Esophagus (tissue), 2 donors: ENCODE results near the gene GIMAP8. TPM values are rescaled to one million over a fixed set of nuclear protein-coding genes. Genes with fewer than 3 reads are reported as not detected.
"Not testable (repeated sequence)": the region's sequence is repeated elsewhere in the genome, so short reads cannot be mapped to it uniquely, and the experiment has no call there.

Experiments
- H3K27ac ChIP-seq, 2 donors: one replicate each; pipeline ENCODE4 v1.5.1; 2013; ENCODE audit warnings: low read depth in 2 of 2, mild to moderate bottlenecking in 2 of 2, inconsistent platforms in 1 of 2, low read length in 1 of 2, moderate library complexity in 1 of 2
- H3K27me3 ChIP-seq, 2 donors: one replicate each; pipeline ENCODE4 v1.6.1; 2013; ENCODE audit warnings: low read length in 2 of 2, control low read depth in 1 of 2, mild to moderate bottlenecking in 1 of 2; ENCODE audit not compliant: insufficient read depth in 2 of 2, control insufficient read depth in 1 of 2
- H3K36me3 ChIP-seq, 2 donors: one replicate each; pipeline ENCODE4 v1.6.1; 2013; ENCODE audit warnings: low read length in 1 of 2; ENCODE audit not compliant: control insufficient read depth in 2 of 2, insufficient read depth in 2 of 2
- H3K4me1 ChIP-seq, 2 donors: one replicate each; pipeline ENCODE4 v1.6.1; 2013; ENCODE audit warnings: low read length in 1 of 2; ENCODE audit not compliant: control insufficient read depth in 2 of 2, insufficient read depth in 2 of 2
- H3K4me3 ChIP-seq, 2 donors: one replicate each; pipeline ENCODE4 v1.5.1; 2013; ENCODE audit warnings: low read length in 2 of 2, mild to moderate bottlenecking in 2 of 2, low read depth in 1 of 2, moderate library complexity in 1 of 2
- H3K9me3 ChIP-seq, 2 donors: one replicate each; pipeline ENCODE4 v1.6.1; 2013; ENCODE audit warnings: mild to moderate bottlenecking in 2 of 2, low read depth in 1 of 2, low read length in 1 of 2, moderate library complexity in 1 of 2; ENCODE audit not compliant: control insufficient read depth in 2 of 2, insufficient read depth in 1 of 2
- whole genome bisulfite sequencing, 2 donors: extraction: QIAGEN DNeasy Blood & Tissue Kit; methylation state at CpG; one replicate each; pipeline ENCODE4 v1.1.7; 2013; 5-methylcytosine and 5-hydroxymethylcytosine counted together
- polyA plus RNA-seq, 2 donors: library from polyadenylated mRNA; stranded (reverse); fragments of 200-250 nt; gene quantifications; one replicate each; pipeline ENCODE4 v1.2.3, GENCODE V29; 2013
- donor health status: healthy with polysubstance abuse.
- donor health status: Bipolar disorder and iron deficiency.

GIMAP8 gene
- polyA plus RNA-seq, 2 donors = 1.8 to 1.9 TPM

DNA sequence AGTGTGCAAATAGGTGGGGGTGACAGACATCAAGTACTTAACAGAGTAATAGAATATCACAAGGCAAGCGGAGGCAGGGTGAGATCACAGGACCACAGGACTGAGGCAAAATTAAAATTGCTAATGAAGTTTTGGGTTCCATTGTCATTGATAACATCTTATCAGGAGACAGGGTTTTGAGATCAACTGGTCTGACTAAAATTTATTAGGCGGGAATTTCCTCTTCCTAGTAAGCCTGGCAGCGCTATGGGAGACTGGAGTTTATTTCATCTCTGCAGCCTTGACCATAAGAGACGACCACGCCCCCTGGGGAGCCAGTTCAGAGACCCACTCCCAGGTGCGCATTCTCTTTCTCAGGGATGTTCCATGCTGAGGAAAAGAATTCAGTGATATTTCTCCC, 72.5 kb downstream of the GIMAP8 start:
- H3K27ac ChIP-seq, H3K27me3 ChIP-seq, H3K4me1 ChIP-seq, H3K4me3 ChIP-seq, H3K36me3 ChIP-seq, H3K9me3 ChIP-seq: not testable (repeated sequence)
- 70 to 73% methylated on average over 6 of the region's 6 CpGs for WGBS, 2 donors

DNA sequence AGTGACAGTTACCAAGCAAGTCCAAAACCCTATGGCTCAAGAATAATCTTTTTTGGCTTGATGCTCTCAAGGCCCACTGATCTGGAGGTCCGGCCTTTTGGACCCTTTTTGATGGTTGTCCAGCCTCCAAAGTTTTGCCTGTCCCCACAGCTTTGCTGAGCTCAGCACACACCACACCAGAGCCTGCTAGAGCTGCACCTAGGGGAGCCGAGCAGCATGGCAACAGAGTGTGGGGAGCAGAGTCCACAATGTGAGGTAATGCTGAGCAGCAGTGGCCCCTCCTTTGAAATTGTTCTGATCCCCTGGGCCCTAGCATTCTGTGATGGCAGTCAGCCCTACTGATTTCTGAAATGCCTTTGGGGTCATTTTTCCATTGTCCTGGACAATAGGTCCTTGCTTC, 73.6 kb downstream of the GIMAP8 start:
- Histone ChIP-seq H3K4me3 (no peak overlapping the region), H3K4me1 (no peaks in the 10 kb centered on the region), H3K36me3 (no peaks in the 10 kb centered on the region), H3K9me3 (no peaks in the 10 kb centered on the region), H3K27me3 (no peaks in the 10 kb centered on the region), H3K27ac (no peak overlapping the region)
- 39 to 46% methylated on average over 2 of the region's 2 CpGs for WGBS, 2 donors

Other genes starting within 250 kb of the GIMAP8 start
- 1 to 10 TPM; 5.2 to 8.3 TPM for gene LRRC61, start 127.3 kb upstream of the GIMAP8 start, polyA plus RNA-seq
- 1 to 10 TPM; 8.0 to 8.5 TPM for gene ACTR3C, start 127.1 kb upstream of the GIMAP8 start, polyA plus RNA-seq
- 10 to 100 TPM; 22.6 to 39.3 TPM for gene RARRES2, start 109.0 kb upstream of the GIMAP8 start, polyA plus RNA-seq
- 10 to 100 TPM; 22.7 to 32.6 TPM for gene REPIN1, start 81.8 kb upstream of the GIMAP8 start, polyA plus RNA-seq
- gene ZNF775, start 71.3 kb upstream of the GIMAP8 start, polyA plus RNA-seq = 1 to 10 TPM in 1 of 2 donors, under 1 TPM in 1; 0.81 to 1.6 TPM
- 10 to 100 TPM in 1 of 2 donors, 1 to 10 TPM in 1; 8.0 to 10.1 TPM for gene GIMAP7, start 64.2 kb downstream of the GIMAP8 start, polyA plus RNA-seq
- gene GIMAP4, start 116.8 kb downstream of the GIMAP8 start, polyA plus RNA-seq = 1 to 10 TPM; 4.6 to 5.3 TPM
- gene GIMAP6, start 181.8 kb downstream of the GIMAP8 start, polyA plus RNA-seq = 1 to 10 TPM; 2.7 to 2.8 TPM
- 1 to 10 TPM in 1 of 2 donors, under 1 TPM in 1; 0.90 to 2.1 TPM for gene GIMAP2, start 235.1 kb downstream of the GIMAP8 start, polyA plus RNA-seq